ENCODE measurements around the gene L1CAM. TPM values are rescaled to one million over a fixed set of nuclear protein-coding genes. Genes with fewer than 3 reads are reported as not detected.

Gene L1CAM
- total RNA-seq, 1 donor from 2014 or later: 1.4 TPM

DNA sequence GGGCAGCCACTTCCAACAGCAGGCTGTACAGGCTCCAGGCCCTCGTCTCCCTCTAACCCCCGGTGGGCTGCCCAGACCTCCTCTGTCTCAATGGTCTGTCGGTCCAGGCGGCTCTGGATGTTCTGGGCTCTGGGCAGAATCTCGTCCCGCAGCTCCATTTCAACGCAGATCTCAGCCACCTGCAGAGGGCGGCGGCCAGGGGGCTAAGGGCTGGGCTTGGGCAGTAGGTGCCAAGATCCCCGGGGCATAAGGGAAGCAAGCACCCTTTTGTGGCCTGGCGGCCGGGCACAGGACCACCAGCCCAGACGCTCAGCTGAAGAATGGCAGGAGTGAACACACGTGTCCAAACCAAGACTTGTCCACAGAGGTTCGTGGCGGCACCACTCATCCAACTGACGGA is 27.7 kb upstream of the L1CAM start:
- no peak for DNase-seq (ENCODE audit: low spot score, unreplicated experiment)
- Mint-ChIP-seq H3K4me1 (ENCODE audit: low read depth) (no peaks in the 10 kb centered on the region), H3K27me3 (no peaks in the 10 kb centered on the region), H3K4me3 (ENCODE audit: low read depth) (no peak overlapping the region), H3K27ac (no peak overlapping the region), H3K9me3 (ENCODE audit: low read depth) (peaks cover 3% of the 10 kb centered on the region), H3K36me3 (ENCODE audit: insufficient read depth) (peaks cover 1% of the 10 kb centered on the region)
- no peak for TF ChIP-seq CTCF (IDR thresholded peaks at IDR 0.05; ENCODE audit: unreplicated experiment)

DNA sequence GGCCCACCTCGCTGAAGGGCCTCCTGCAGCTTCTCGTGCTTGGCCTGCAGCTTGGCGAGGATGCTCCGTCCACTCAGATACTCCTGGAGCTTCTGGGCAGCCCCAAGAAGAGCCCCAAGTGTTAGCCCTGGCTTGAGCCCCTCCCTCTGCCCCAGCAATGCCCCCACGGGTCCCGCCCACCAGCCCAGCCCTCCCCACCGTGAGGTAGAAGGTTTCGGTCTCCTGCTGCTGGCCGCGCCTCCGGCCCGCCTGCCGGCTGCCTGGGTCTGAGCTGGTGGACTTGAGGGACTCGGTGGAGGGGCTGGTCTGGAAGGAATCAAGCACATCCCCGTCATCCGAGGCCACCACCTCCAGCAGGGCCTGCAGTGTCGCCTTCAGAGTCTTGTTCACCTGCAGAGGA is 27.2 kb upstream of the L1CAM start:
- Mint-ChIP-seq H3K9me3 (ENCODE audit: low read depth) (peaks cover 3% of the 10 kb centered on the region), H3K36me3 (ENCODE audit: insufficient read depth) (peaks cover 1% of the 10 kb centered on the region), H3K4me3 (ENCODE audit: low read depth) (no peak overlapping the region), H3K27ac (no peak overlapping the region), H3K4me1 (ENCODE audit: low read depth) (no peaks in the 10 kb centered on the region), H3K27me3 (no peaks in the 10 kb centered on the region)
- DNase-seq (ENCODE audit: low spot score, unreplicated experiment): no peak
- TF ChIP-seq CTCF (IDR thresholded peaks at IDR 0.05; ENCODE audit: unreplicated experiment): no peak

GRCh38 chrX:153911798-153912197 is 25.8 kb upstream of the L1CAM start:
- Mint-ChIP-seq H3K4me3 (ENCODE audit: low read depth) (no peak overlapping the region), H3K4me1 (ENCODE audit: low read depth) (no peaks in the 10 kb centered on the region), H3K36me3 (ENCODE audit: insufficient read depth) (no peaks in the 10 kb centered on the region), H3K27me3 (no peaks in the 10 kb centered on the region), H3K27ac (peak overlapping the region; percentile 16), H3K9me3 (ENCODE audit: low read depth) (peaks cover 3% of the 10 kb centered on the region)
- no peak for DNase-seq (ENCODE audit: low spot score, unreplicated experiment)
- TF ChIP-seq CTCF (IDR thresholded peaks at IDR 0.05; ENCODE audit: unreplicated experiment): no peak

DNA sequence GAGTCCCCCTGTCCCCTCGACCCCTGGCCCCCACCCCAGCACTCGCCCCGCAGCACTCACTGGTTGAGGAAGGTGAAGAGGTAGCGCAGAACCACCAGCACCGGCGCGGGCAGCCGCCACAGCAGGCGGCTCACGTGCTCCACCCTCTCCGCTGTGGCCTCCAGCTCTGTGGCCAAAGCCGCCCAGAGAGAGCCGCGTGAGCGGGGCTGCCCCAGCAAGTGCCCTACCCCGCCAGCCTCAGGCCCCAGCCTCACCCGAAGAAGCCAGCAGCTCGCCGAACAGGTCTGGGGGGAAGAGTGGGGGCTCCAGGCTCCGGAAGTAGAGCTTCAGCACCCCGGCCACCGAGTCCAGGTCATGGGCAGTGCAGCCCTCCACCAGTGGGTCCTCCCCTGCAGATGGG is 24.5 kb upstream of the L1CAM start:
- H3K4me1 Mint-ChIP-seq (ENCODE audit: low read depth): no peaks in the 10 kb centered on the region
- H3K27ac Mint-ChIP-seq: no peak overlapping the region
- no peak overlapping the region for H3K4me3 Mint-ChIP-seq (ENCODE audit: low read depth)
- no peaks in the 10 kb centered on the region for H3K36me3 Mint-ChIP-seq (ENCODE audit: insufficient read depth)
- no peaks in the 10 kb centered on the region for H3K27me3 Mint-ChIP-seq
- DNase-seq (ENCODE audit: low spot score, unreplicated experiment): no peak
- TF ChIP-seq CTCF (IDR thresholded peaks at IDR 0.05; ENCODE audit: unreplicated experiment): no peak
- H3K9me3 Mint-ChIP-seq (ENCODE audit: low read depth): peaks cover 3% of the 10 kb centered on the region

GRCh38 chrX:153909980-153910360 is 24.0 kb upstream of the L1CAM start:
- no peak overlapping the region for H3K27ac Mint-ChIP-seq
- DNase-seq (ENCODE audit: low spot score, unreplicated experiment): no peak
- H3K9me3 Mint-ChIP-seq (ENCODE audit: low read depth): peaks cover 3% of the 10 kb centered on the region
- no peaks in the 10 kb centered on the region for H3K27me3 Mint-ChIP-seq
- no peaks in the 10 kb centered on the region for H3K4me1 Mint-ChIP-seq (ENCODE audit: low read depth)
- no peaks in the 10 kb centered on the region for H3K36me3 Mint-ChIP-seq (ENCODE audit: insufficient read depth)
- no peak for TF ChIP-seq CTCF (IDR thresholded peaks at IDR 0.05; ENCODE audit: unreplicated experiment)
- no peak overlapping the region for H3K4me3 Mint-ChIP-seq (ENCODE audit: low read depth)

Measured in progenitor cell of endocrine pancreas (in vitro differentiated cells).